Cardiac muscle cell (in vitro differentiated cells and primary cell): Measurements from ENCODE around the gene PRB3. TPM values are rescaled to one million over a fixed set of nuclear protein-coding genes. Genes with fewer than 3 reads are reported as not detected.

ENCODE experiments used
- DNase-seq, 2 donors: peaks; one replicate each; pipeline versions ENCODE4 v3.0.0 to v3.0.0-alpha.2; 2010 to 2017; ENCODE audit warnings: low read depth in 1 of 2, low spot score in 1 of 2
- H3K27ac ChIP-seq: fragments of 200-600 bp; sonication (generic); 2 replicates; pipeline ENCODE4 v1.5.1; 2016
- H3K27me3 ChIP-seq: fragments of 200-600 bp; sonication (generic); 2 replicates; pipeline ENCODE4 v1.6.0; 2016; ENCODE audit warnings: control low read depth
- H3K36me3 ChIP-seq: fragments of 200-600 bp; sonication (generic); 2 replicates; pipeline ENCODE4 v1.5.1; 2016; ENCODE audit warnings: control low read depth
- H3K4me1 ChIP-seq: fragments of 200-600 bp; sonication (generic); 2 replicates; pipeline ENCODE4 v1.8.1; 2017; ENCODE audit warnings: low read depth, mild to moderate bottlenecking, mixed run types
- H3K4me3 ChIP-seq: fragments of 200-600 bp; sonication (generic); 2 replicates; pipeline ENCODE4 v1.5.1; 2016; ENCODE audit warnings: mild to moderate bottlenecking
- H3K9me3 ChIP-seq: fragments of 200-600 bp; sonication (generic); 2 replicates; pipeline ENCODE4 v1.5.1; 2017; ENCODE audit warnings: low read depth, mild to moderate bottlenecking, control low read depth
- polyA plus RNA-seq: library from polyadenylated mRNA; unstranded; fragments of >200 nt; fragmentation: Nextera tagmentation; extraction: Ambion mirVana; gene quantifications from 2 replicates; pipeline ENCODE4 v1.2.1, GENCODE V29; 2016
- total RNA-seq: library from RNA; depleted of rRNA; stranded (reverse); fragments of >200 nt; gene quantifications from 2 replicates; pipeline ENCODE4 v1.2.3, GENCODE V29; 2016
- TF ChIP-seq, protein P1 (sequence below): IDR thresholded peaks from 2 replicates; pipeline ENCODE4 v1.5.1; 2012; ENCODE audit warnings: low read depth, mild to moderate bottlenecking, low read length

PRB3 gene
- total RNA-seq (not detected in 2 replicates), polyA plus RNA-seq (0.60 and 0.82 TPM in 2 replicates)

DNA sequence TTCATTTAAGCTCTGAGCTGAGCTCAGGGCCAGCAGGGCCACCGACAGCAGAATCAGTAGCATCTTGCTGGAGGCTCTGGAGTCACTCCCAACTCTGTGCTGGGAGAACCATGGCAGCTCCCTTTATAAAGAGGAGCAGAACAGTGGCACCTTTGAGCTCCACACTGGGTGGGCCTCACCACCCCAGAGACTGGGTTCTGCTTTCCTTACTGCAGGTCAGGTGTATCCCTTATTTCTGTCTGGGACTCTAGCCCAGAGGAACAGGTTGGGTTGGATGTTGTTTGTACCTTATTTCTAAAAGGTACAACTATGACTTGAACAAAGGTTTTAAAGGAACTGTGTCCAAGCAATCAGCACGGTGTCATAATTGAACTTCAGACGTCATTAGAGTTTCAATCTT is at the start of gene PRB3:
TSS of gene PRB3 (minus strand) at position 101 of the 400 bp plus-strand sequence. CDS start at position 63, 38 bp downstream.
- TF ChIP-seq, protein P1, sequence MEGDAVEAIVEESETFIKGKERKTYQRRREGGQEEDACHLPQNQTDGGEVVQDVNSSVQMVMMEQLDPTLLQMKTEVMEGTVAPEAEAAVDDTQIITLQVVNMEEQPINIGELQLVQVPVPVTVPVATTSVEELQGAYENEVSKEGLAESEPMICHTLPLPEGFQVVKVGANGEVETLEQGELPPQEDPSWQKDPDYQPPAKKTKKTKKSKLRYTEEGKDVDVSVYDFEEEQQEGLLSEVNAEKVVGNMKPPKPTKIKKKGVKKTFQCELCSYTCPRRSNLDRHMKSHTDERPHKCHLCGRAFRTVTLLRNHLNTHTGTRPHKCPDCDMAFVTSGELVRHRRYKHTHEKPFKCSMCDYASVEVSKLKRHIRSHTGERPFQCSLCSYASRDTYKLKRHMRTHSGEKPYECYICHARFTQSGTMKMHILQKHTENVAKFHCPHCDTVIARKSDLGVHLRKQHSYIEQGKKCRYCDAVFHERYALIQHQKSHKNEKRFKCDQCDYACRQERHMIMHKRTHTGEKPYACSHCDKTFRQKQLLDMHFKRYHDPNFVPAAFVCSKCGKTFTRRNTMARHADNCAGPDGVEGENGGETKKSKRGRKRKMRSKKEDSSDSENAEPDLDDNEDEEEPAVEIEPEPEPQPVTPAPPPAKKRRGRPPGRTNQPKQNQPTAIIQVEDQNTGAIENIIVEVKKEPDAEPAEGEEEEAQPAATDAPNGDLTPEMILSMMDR: no peak
- Histone ChIP-seq H3K4me3 (no peak within 1 kb of the TSS), H3K4me1 (peaks cover 13% of the 10 kb centered on the region), H3K27me3 (no peaks in the 10 kb centered on the region), H3K27ac (no peak within 1 kb of the TSS), H3K36me3 (no peaks in the 10 kb centered on the region), H3K9me3 (no peaks in the 10 kb centered on the region)
- DNase-seq: no peak

GRCh38 chr12:11310336-11310735 is 40.8 kb upstream of the PRB3 start, which contains the start of gene PRB4:
Gene PRB4 (minus strand): TSS chr12:11310436. CDS start chr12:11310398, 38 bp downstream.
- DNase-seq: no peak
- Histone ChIP-seq H3K36me3 (no peaks in the 10 kb centered on the region), H3K4me1 (no peaks in the 10 kb centered on the region), H3K4me3 (no peak within 1 kb of the TSS), H3K9me3 (no peaks in the 10 kb centered on the region), H3K27ac (no peak within 1 kb of the TSS), H3K27me3 (no peaks in the 10 kb centered on the region)
- TF ChIP-seq, protein P1: no peak

GRCh38 chr12:11307143-11307542 is 37.6 kb upstream of the PRB3 start:
- no peaks in the 10 kb centered on the region for H3K9me3 ChIP-seq
- no peaks in the 10 kb centered on the region for H3K36me3 ChIP-seq
- no peaks in the 10 kb centered on the region for H3K4me1 ChIP-seq
- H3K27ac ChIP-seq: no peak overlapping the region
- no peak for DNase-seq
- no peak overlapping the region for H3K4me3 ChIP-seq
- TF ChIP-seq, protein P1: no peak
- no peaks in the 10 kb centered on the region for H3K27me3 ChIP-seq

DNA sequence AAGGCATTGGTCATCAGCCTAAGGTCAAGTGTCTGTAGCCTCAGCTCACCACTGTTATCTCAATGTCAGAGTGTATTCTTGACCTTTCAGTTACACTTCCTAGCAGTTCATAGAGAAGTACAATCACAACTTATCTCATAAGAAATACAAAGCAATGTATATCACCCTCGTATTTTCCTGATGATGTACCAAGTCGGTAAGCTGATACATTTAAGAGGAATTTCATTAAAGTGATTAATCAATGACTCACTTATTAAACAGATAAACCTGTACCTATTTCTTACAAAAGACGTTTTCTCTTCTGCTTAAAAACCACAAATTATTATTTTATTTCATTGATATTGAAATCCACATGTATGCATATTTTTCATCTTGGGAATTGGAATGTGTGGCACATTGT is 3.9 kb upstream of the PRB3 start:
- DNase-seq: peak in 1 of 2 donors; percentile 31
- H3K36me3 ChIP-seq: no peaks in the 10 kb centered on the region
- no peaks in the 10 kb centered on the region for H3K27me3 ChIP-seq
- H3K4me3 ChIP-seq: no peak overlapping the region
- peaks cover 13% of the 10 kb centered on the region for H3K4me1 ChIP-seq
- H3K27ac ChIP-seq: no peak overlapping the region
- no peaks in the 10 kb centered on the region for H3K9me3 ChIP-seq
- TF ChIP-seq, protein P1: no peak

GRCh38 chr12:11264501-11264900 is 5.0 kb downstream of the PRB3 start:
- H3K36me3 ChIP-seq: no peaks in the 10 kb centered on the region
- no peak overlapping the region for H3K27ac ChIP-seq

More at GRCh38 chr12:11264501-11264900, 5.0 kb downstream of the PRB3 start:
- no peak for DNase-seq
- TF ChIP-seq, protein P1: no peak
- Histone ChIP-seq H3K4me3 (no peak overlapping the region), H3K4me1 (no peaks in the 10 kb centered on the region), H3K9me3 (no peaks in the 10 kb centered on the region), H3K27me3 (no peaks in the 10 kb centered on the region)
